Epithelial cell of esophagus (primary cell): ENCODE results near the gene SOX3.

Experiments used
- DNase-seq: peaks from one replicate; pipeline ENCODE4 v3.0.0; 2010; ENCODE audit warnings: low read depth
- H3K4me3 ChIP-seq: 2 replicates; pipeline ENCODE4 v1.5.1; 2011; ENCODE audit warnings: mild to moderate bottlenecking, low read length, control low read depth
- CTCF ChIP-seq: IDR thresholded peaks from 2 replicates; pipeline ENCODE4 v1.5.1; 2011; ENCODE audit warnings: low read depth, mild to moderate bottlenecking, low read length, control low read depth, inconsistent platforms; ENCODE audit not compliant: insufficient read depth; ENCODE audit errors: missing control alignments

The SOX3 gene

GRCh38 chrX:140501321-140501720 is 3.5 kb downstream of the SOX3 start:
- no peak overlapping the region for H3K4me3 ChIP-seq
- no peak for TF ChIP-seq CTCF
- DNase-seq, result no peak

- no peak for TF ChIP-seq CTCF
- DNase-seq, result no peak
- no peak overlapping the region for H3K4me3 ChIP-seq
These were observed 4.4 kb downstream of the SOX3 start for GRCh38 chrX:140500441-140500840.

GRCh38 chrX:140495739-140496138 is 9.1 kb downstream of the SOX3 start:
- H3K4me3 ChIP-seq, result no peak overlapping the region
- DNase-seq, result no peak
- no peak for TF ChIP-seq CTCF

- DNase-seq, result no peak
- H3K4me3 ChIP-seq, result no peak overlapping the region
- TF ChIP-seq CTCF, result no peak
These were observed 12.5 kb downstream of the SOX3 start for GRCh38 chrX:140492066-140492994.

- no peak for DNase-seq
- H3K4me3 ChIP-seq, result no peak overlapping the region
- no peak for TF ChIP-seq CTCF
These were observed 24.1 kb downstream of the SOX3 start for GRCh38 chrX:140480765-140481164.

GRCh38 chrX:140477987-140478386 is 26.9 kb downstream of the SOX3 start:
- H3K4me3 ChIP-seq, result no peak overlapping the region
- TF ChIP-seq CTCF, result no peak
- DNase-seq, result no peak

GRCh38 chrX:140475025-140475424 is 29.8 kb downstream of the SOX3 start:
- H3K4me3 ChIP-seq, result no peak overlapping the region
- DNase-seq, result no peak
- no peak for TF ChIP-seq CTCF
